H1 (cell line): ENCODE data around the gene DSTN. TPM values are rescaled to one million over a fixed set of nuclear protein-coding genes. Genes with fewer than 3 reads are reported as not detected.
A peak's percentile ranks its signal among the peaks of the same experiment; 100 is the strongest.

Experiments used
- CTCF ChIA-PET: fragments of 300-600 bp; sonication (Branson Sonifier 250); formaldehyde crosslinking; loops from one replicate; lab custom pipeline; 2021; ENCODE audit not compliant: partially characterized antibody; lab: Charles Lee
- POLR2A ChIA-PET: fragments of 300-600 bp; sonication (Branson Sonifier 250); formaldehyde crosslinking; loops from one replicate; lab custom pipeline; 2021; ENCODE audit warnings: inconsistent platforms; ENCODE audit not compliant: partially characterized antibody; lab: Charles Lee
- DNase-seq, 2 experiments: peaks; one replicate each; pipeline versions ENCODE4 v3.0.0 to v3.0.0-alpha.2; 2010 to 2022; ENCODE audit warnings: low spot score in 2 of 2, low read depth in 1 of 2, mixed read lengths in 1 of 2
- FAIRE-seq: peaks from 2 replicates; lab custom pipeline; 2011; peaks lifted over from hg19 to GRCh38; lab: Jason Lieb, UNC
- H2AFZ ChIP-seq: 2 replicates; pipeline ENCODE4 v1.8.1; 2012; ENCODE audit warnings: low read length, inconsistent platforms
- H2AK5ac ChIP-seq: 2 replicates; pipeline ENCODE4 v1.6.1; 2013; ENCODE audit warnings: low read depth, low read length
- H2BK120ac ChIP-seq: replicated peaks from 2 replicates; pipeline ENCODE3; 2013; ENCODE audit warnings: low read depth, low read length, inconsistent platforms
- H2BK12ac ChIP-seq: 2 replicates; pipeline ENCODE4 v1.6.1; 2013; ENCODE audit warnings: low read depth, low read length
- H2BK15ac ChIP-seq: 2 replicates; pipeline ENCODE4 v1.6.1; 2013; ENCODE audit warnings: low read length
- H2BK20ac ChIP-seq: 2 replicates; pipeline ENCODE4 v1.6.1; 2013; ENCODE audit warnings: low read length
- H2BK5ac ChIP-seq: 2 replicates; pipeline ENCODE4 v1.6.1; 2013; ENCODE audit warnings: low read depth, low read length
- H3K14ac ChIP-seq: 2 replicates; pipeline ENCODE4 v1.6.1; 2013; ENCODE audit warnings: inconsistent platforms; ENCODE audit not compliant: insufficient read length
- H3K18ac ChIP-seq: 2 replicates; pipeline ENCODE4 v1.6.1; 2013; ENCODE audit warnings: low read length; ENCODE audit errors: extremely low read depth
- H3K23ac ChIP-seq: 2 replicates; pipeline ENCODE4 v1.6.1; 2013; ENCODE audit warnings: inconsistent platforms; ENCODE audit not compliant: insufficient read length
- H3K23me2 ChIP-seq: 2 replicates; pipeline ENCODE4 v1.6.1; 2013; ENCODE audit warnings: low read depth, low read length
- H3K27ac ChIP-seq: 2 replicates; pipeline ENCODE4 v1.6.1; 2011; ENCODE audit warnings: low read depth, low read length, inconsistent platforms
- H3K27me3 ChIP-seq, 4 experiments: replicated peaks in 1 of 4; 1 replicate in 1 of 4; 2 replicates in 3 of 4; pipeline versions ENCODE4 v1.6.1 to v1.8.1; 2011 to 2013; ENCODE audit warnings: low read length in 3 of 4, mild to moderate bottlenecking in 3 of 4, inconsistent platforms in 2 of 4, mixed read lengths in 2 of 4, moderate library complexity in 1 of 4; ENCODE audit not compliant: control insufficient read depth in 3 of 4, insufficient read depth in 3 of 4; ENCODE audit errors: extremely low read depth in 1 of 4
- H3K36me3 ChIP-seq, 4 experiments: 2 replicates each; pipeline versions ENCODE4 v1.6.1 to v1.8.1; 2011 to 2013; ENCODE audit warnings: mild to moderate bottlenecking in 4 of 4, low read length in 3 of 4, moderate library complexity in 2 of 4, control low read depth in 1 of 4, inconsistent platforms in 1 of 4; ENCODE audit not compliant: insufficient read depth in 4 of 4, control insufficient read depth in 2 of 4
- H3K4ac ChIP-seq: replicated peaks from 2 replicates; pipeline ENCODE3; 2013; ENCODE audit warnings: low read length, low read depth, mixed read lengths, inconsistent platforms; ENCODE audit not compliant: insufficient read length
- H3K4me1 ChIP-seq, 4 experiments: replicated peaks in 1 of 4; 1 replicate in 1 of 4; 2 replicates in 3 of 4; pipeline versions ENCODE4 v1.6.1 to v1.8.1; 2011 to 2013; ENCODE audit warnings: low read length in 3 of 4, inconsistent platforms in 2 of 4, mixed read lengths in 1 of 4; ENCODE audit not compliant: insufficient read depth in 4 of 4, control insufficient read depth in 3 of 4
- H3K4me2 ChIP-seq, 2 experiments: 2 replicates each; pipeline versions ENCODE4 v1.6.1 to v1.8.1; 2011 to 2013; ENCODE audit warnings: low read depth in 2 of 2, low read length in 2 of 2, control low read depth in 1 of 2, inconsistent platforms in 1 of 2, mild to moderate bottlenecking in 1 of 2; ENCODE audit not compliant: insufficient read depth in 1 of 2
- H3K4me3 ChIP-seq, 4 experiments: fragments of 200-600, 300-600 bp in 1 of 4; sonication (generic), shearing (Covaris generic), sonication (Bioruptor Twin) in 1 of 4; 2 replicates each; pipeline versions ENCODE4 v1.5.1 to v1.8.1; 2011 to 2016; ENCODE audit warnings: low read length in 4 of 4, low read depth in 3 of 4, control low read depth in 2 of 4, inconsistent platforms in 2 of 4, mild to moderate bottlenecking in 2 of 4, mixed read lengths in 1 of 4, moderate library complexity in 1 of 4; ENCODE audit not compliant: insufficient read depth in 2 of 4; ENCODE audit errors: extremely low read depth in 1 of 4
- H3K56ac ChIP-seq: replicated peaks from 2 replicates; pipeline ENCODE3; 2013; ENCODE audit warnings: low read depth, mild to moderate bottlenecking, mixed read lengths, low read length, inconsistent platforms; ENCODE audit not compliant: insufficient read length
- H3K79me1 ChIP-seq: 2 replicates; pipeline ENCODE4 v1.6.1; 2013; ENCODE audit warnings: low read depth, low read length, control low read depth
- H3K79me2 ChIP-seq, 2 experiments: 2 replicates each; pipeline versions ENCODE4 v1.6.1 to v1.8.1; 2012 to 2013; ENCODE audit warnings: low read length in 2 of 2, mild to moderate bottlenecking in 2 of 2, inconsistent platforms in 1 of 2; ENCODE audit not compliant: insufficient read depth in 2 of 2, control insufficient read depth in 1 of 2
- H3K9ac ChIP-seq, 4 experiments: replicated peaks in 1 of 4; 1 replicate in 1 of 4; 2 replicates in 3 of 4; pipeline versions ENCODE4 v1.6.1 to v1.8.1; 2011 to 2013; ENCODE audit warnings: low read depth in 3 of 4, low read length in 3 of 4, control low read depth in 2 of 4, mild to moderate bottlenecking in 2 of 4, moderate library complexity in 2 of 4, inconsistent platforms in 1 of 4; ENCODE audit errors: extremely low read depth in 1 of 4
- H3K9me3 ChIP-seq, 2 experiments: 2 replicates each; pipeline versions ENCODE4 v1.6.1 to v1.8.1; 2012 to 2013; ENCODE audit warnings: mild to moderate bottlenecking in 2 of 2, moderate library complexity in 2 of 2, control low read depth in 1 of 2, inconsistent platforms in 1 of 2, low read depth in 1 of 2, low read length in 1 of 2, mixed read lengths in 1 of 2; ENCODE audit not compliant: insufficient read depth in 2 of 2
- H4K20me1 ChIP-seq, 2 experiments: replicated peaks in 1 of 2; 2 replicates each; pipeline versions ENCODE3 to v1.8.1; 2011 to 2013; ENCODE audit warnings: inconsistent platforms in 2 of 2, low read length in 2 of 2, mild to moderate bottlenecking in 1 of 2; ENCODE audit not compliant: insufficient read depth in 2 of 2, control insufficient read depth in 1 of 2
- H4K5ac ChIP-seq: 2 replicates; pipeline ENCODE4 v1.6.1; 2013; ENCODE audit warnings: low read length, low read depth, mixed read lengths, inconsistent platforms; ENCODE audit not compliant: insufficient read length
- H4K8ac ChIP-seq: 2 replicates; pipeline ENCODE4 v1.8.0; 2013; ENCODE audit warnings: mild to moderate bottlenecking, moderate library complexity, low read length, inconsistent platforms; ENCODE audit not compliant: insufficient read depth; ENCODE audit errors: extremely low read depth
- H4K91ac ChIP-seq: replicated peaks from 2 replicates; pipeline ENCODE3; 2013; ENCODE audit warnings: low read length, mixed read lengths, inconsistent platforms; ENCODE audit not compliant: insufficient read length
- BACH1 ChIP-seq: IDR thresholded peaks from 2 replicates; pipeline ENCODE4 v1.6.1; 2012; ENCODE audit warnings: low read length, improper control_type of control experiment
- CHD2 ChIP-seq: IDR thresholded peaks from 2 replicates; pipeline ENCODE4 v1.6.1; 2012; ENCODE audit warnings: low read length, improper control_type of control experiment
- EP300 ChIP-seq, 2 experiments: IDR thresholded peaks; 1 replicate in 1 of 2; 2 replicates in 1 of 2; pipeline ENCODE4 v1.6.1; 2011 to 2012; ENCODE audit warnings: low read depth in 2 of 2, low read length in 2 of 2, mild to moderate bottlenecking in 2 of 2, borderline replicate concordance in 1 of 2, inconsistent platforms in 1 of 2, moderate library complexity in 1 of 2
- KDM5A ChIP-seq: fragments of 200-600 bp; IDR thresholded peaks from 2 replicates; pipeline ENCODE4 v1.7.1; 2012; ENCODE audit warnings: mild to moderate bottlenecking, low read length, inconsistent platforms, mixed read lengths
- POU5F1 ChIP-seq: IDR thresholded peaks from 2 replicates; pipeline ENCODE4 v1.6.1; 2011; ENCODE audit warnings: low read depth, mild to moderate bottlenecking, low read length, moderate library complexity
- TEAD4 ChIP-seq: IDR thresholded peaks from 2 replicates; pipeline ENCODE4 v1.6.1; 2012; ENCODE audit warnings: low read depth, low read length, inconsistent platforms, mixed read lengths
- ZNF274 ChIP-seq: IDR thresholded peaks from 2 replicates; pipeline ENCODE4 v1.7.0; 2012; ENCODE audit warnings: low read length, borderline replicate concordance; ENCODE audit errors: extremely low read depth
- WGBS, 2 experiments: shearing (Covaris generic) in 1 of 2; methylation state at CpG; one replicate each; pipeline versions ENCODE4 v1.1.6 to v1.1.7; 2013 to 2015; ENCODE audit warnings: low lambda C conversion rate in 2 of 2, mixed read lengths in 2 of 2, inconsistent platforms in 1 of 2, low coverage in 1 of 2, missing lambda C conversion rate in 1 of 2; ENCODE audit not compliant: insufficient replicate concordance in 2 of 2, insufficient coverage in 1 of 2, insufficient read length in 1 of 2; ENCODE audit errors: extremely low coverage in 1 of 2, missing lambda C conversion rate in 1 of 2; 5-methylcytosine and 5-hydroxymethylcytosine counted together
- polyA plus RNA-seq, 7 experiments: library from polyadenylated mRNA; depleted of rRNA in 3 of 7; stranded (reverse) in 5 of 7; unstranded in 2 of 7; fragments of >200 nt in 5 of 7; fragments of 200-250 nt in 2 of 7; gene quantifications; 1 replicate in 5 of 7; 2 replicates in 1 of 7; 4 replicates in 1 of 7; pipeline versions ENCODE4 v1.2.1 to v1.2.3, GENCODE V29; 2011 to 2013; ENCODE audit warnings: missing spikeins in 2 of 7, mixed read lengths in 2 of 7
- total RNA-seq: library from RNA; stranded (reverse); fragmentation: NEBNext Ultra II Directional; extraction: Animal tissue kit (Norgen Biotek cat#: 25700); gene quantifications from 2 replicates; pipeline ENCODE4 v1.2.1, GENCODE V29; 2021

Gene DSTN
- total and polyA plus RNA-seq, 2 of the 8 experiments (the other 6 are each of a cell fraction or from before 2014, with no cell fraction given) = 43.3 to 208 TPM

DNA sequence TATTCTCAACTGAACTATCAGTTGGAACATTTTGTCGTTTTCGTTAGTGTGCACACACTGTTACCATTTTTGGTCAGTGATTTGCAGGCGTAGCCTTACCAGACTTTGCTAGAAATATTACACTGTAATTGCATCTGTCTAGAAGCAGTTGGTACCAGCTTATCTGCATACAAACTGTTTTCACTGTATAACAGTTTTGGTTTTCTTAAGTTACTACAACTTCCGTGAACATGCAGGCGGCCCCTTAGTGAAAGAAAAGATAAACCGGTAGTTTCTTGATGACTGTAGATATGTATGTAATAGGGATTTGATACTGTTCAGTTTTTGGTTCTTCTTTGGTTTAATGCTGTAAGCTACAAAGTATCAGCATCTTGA, 1.3 kb downstream of the DSTN start:
- Histone ChIP-seq H2AK5ac (no peak overlapping the region), H4K91ac (no peak overlapping the region), H4K5ac (no peak overlapping the region), H3K18ac (no peak overlapping the region), H3K4me2 (peak overlapping the region; percentile 78 to 91), H3K4me1 (peaks cover 3 to 29% (median 16%) of the 10 kb centered on the region in 4 experiments; a peak in 6 of 7 replicates), H3K9ac (peak overlapping the region in 2 of 4 experiments; percentile 11 to 79; a peak in 2 of 7 replicates), H3K27ac (no peak overlapping the region), H3K27me3 (no peaks in the 10 kb centered on the region), H2BK15ac (no peak overlapping the region), H3K4me3 (peak overlapping the region; percentile 84 to 93 (median 88)), H4K8ac (no peak overlapping the region), H3K23ac (no peak overlapping the region), H3K9me3 (no peaks in the 10 kb centered on the region), H3K23me2 (peaks cover 7% of the 10 kb centered on the region), H2BK12ac (no peak overlapping the region), H3K36me3 (no peaks in the 10 kb centered on the region), H2BK5ac (no peak overlapping the region), H3K79me1 (no peaks in the 10 kb centered on the region; the same call in 1 of the 2 replicates), H2AFZ (no peak overlapping the region), H3K4ac (no peak overlapping the region), H2BK120ac (no peak overlapping the region), H3K56ac (no peak overlapping the region), H2BK20ac (no peak overlapping the region), H3K79me2 (peaks cover 10 to 60% of the 10 kb centered on the region in 2 experiments; a peak in 3 of 4 replicates), H3K14ac (no peak overlapping the region), H4K20me1 (peaks cover 0 to 9% of the 10 kb centered on the region in 2 experiments)
- ChIA-PET CTCF (interaction anchor here (0.7 to 3.2 kb wide), 14 partner anchors 11 to 178 kb away, joined by 3 to 23 read pairs (median 6); no protein-coding TSS in a partner anchor), POLR2A (interaction anchor here (0.7 to 4.3 kb wide), 18 partner anchors 11 to 396 kb away, joined by 3 to 26 read pairs (median 8); partner anchors contain the start of gene BFSP1)
- no peak for FAIRE-seq
- DNase-seq = no peak
- 39% methylated on average over 6 of the region's 6 CpGs; no CpG with 5 or more reads in 1 of the 2 experiments for WGBS, 2 experiments
- no peak for TF ChIP-seq ZNF274
- no peak for TF ChIP-seq CHD2
- TF ChIP-seq POU5F1 = no peak
- TF ChIP-seq EP300 (IDR thresholded peaks at IDR 0.05; ENCODE audit: borderline replicate concordance in 1 of 2, low read depth in 2 of 2, low read length in 2 of 2) = no peak
- TF ChIP-seq TEAD4 = no peak
- TF ChIP-seq KDM5A = no peak
- TF ChIP-seq BACH1 = no peak
